Measurements from ENCODE around the gene THRB. TPM values are rescaled to one million over a fixed set of nuclear protein-coding genes. Genes with fewer than 3 reads are reported as not detected.

The THRB gene
- total RNA-seq, 2 donors from 2014 or later: 6.7 to 6.9 TPM

- WGBS, 2 donors: 22 to 24% methylated on average over 2 of the region's 2 CpGs
- ATAC-seq: peak; percentile 62
- TF ChIP-seq POLR2A (IDR thresholded peaks at IDR 0.05) (no peak), CTCF (IDR thresholded peaks at IDR 0.05) (no peak)
These were observed 221.8 kb downstream of the THRB start for GRCh38 chr3:24272875-24273274.

GRCh38 chr3:24272408-24272807, 222.2 kb downstream of the THRB start:
- no peak for ATAC-seq
- Histone ChIP-seq H3K27ac (no peak overlapping the region), H3K27me3 (no peaks in the 10 kb centered on the region), H3K4me1 (peaks cover 19% of the 10 kb centered on the region), H3K36me3 (replicated peaks in 1 of 2; ENCODE audit: insufficient read depth in 1 of 2, low read depth in 2 of 2) (no peaks in the 10 kb centered on the region), H3K9me3 (no peaks in the 10 kb centered on the region), H3K4me3 (no peak overlapping the region)
- DNase-seq: no peak
- intact Hi-C loops (cut with DNase I): no loop called here
- TF ChIP-seq CTCF (IDR thresholded peaks at IDR 0.05): no peak
- no peak for TF ChIP-seq POLR2A (IDR thresholded peaks at IDR 0.05)

More at GRCh38 chr3:24272875-24273274, 221.8 kb downstream of the THRB start:
- no peaks in the 10 kb centered on the region for H3K9me3 ChIP-seq
- H3K27ac ChIP-seq: peak overlapping the region in 2 of 4 donors; percentile 36 to 50
- H3K4me3 ChIP-seq: no peak overlapping the region
- no peaks in the 10 kb centered on the region for H3K36me3 ChIP-seq (replicated peaks in 1 of 2; ENCODE audit: insufficient read depth in 1 of 2, low read depth in 2 of 2)
- intact Hi-C loops (cut with DNase I): no loop called here
- H3K4me1 ChIP-seq: peaks cover 19% of the 10 kb centered on the region
- DNase-seq: no peak
- no peaks in the 10 kb centered on the region for H3K27me3 ChIP-seq

- Histone ChIP-seq H3K4me1 (peaks cover 19% of the 10 kb centered on the region), H3K27ac (no peak overlapping the region), H3K36me3 (replicated peaks in 1 of 2; ENCODE audit: insufficient read depth in 1 of 2, low read depth in 2 of 2) (no peaks in the 10 kb centered on the region), H3K4me3 (no peak overlapping the region), H3K9me3 (no peaks in the 10 kb centered on the region), H3K27me3 (no peaks in the 10 kb centered on the region)
- intact Hi-C loops (cut with DNase I): no loop called here
- ATAC-seq: no peak
- 72 to 75% methylated on average over 3 of the region's 3 CpGs for WGBS, 2 donors
- DNase-seq: no peak
- TF ChIP-seq POLR2A (IDR thresholded peaks at IDR 0.05) (no peak), CTCF (IDR thresholded peaks at IDR 0.05) (no peak)
These were observed 223.4 kb downstream of the THRB start for GRCh38 chr3:24271228-24271627.

- Histone ChIP-seq H3K36me3 (replicated peaks in 1 of 2; ENCODE audit: insufficient read depth in 1 of 2, low read depth in 2 of 2) (no peaks in the 10 kb centered on the region), H3K4me3 (no peak overlapping the region), H3K4me1 (peaks cover 19% of the 10 kb centered on the region), H3K9me3 (no peaks in the 10 kb centered on the region), H3K27ac (no peak overlapping the region), H3K27me3 (no peaks in the 10 kb centered on the region)
- intact Hi-C loops (cut with DNase I): no loop called here
- DNase-seq: no peak
- no peak for ATAC-seq
- no peak for TF ChIP-seq CTCF (IDR thresholded peaks at IDR 0.05)
- no peak for TF ChIP-seq POLR2A (IDR thresholded peaks at IDR 0.05)
- 80 to 87% methylated on average over 1 of the region's 1 CpG for WGBS, 2 donors
These were observed 223.9 kb downstream of the THRB start for GRCh38 chr3:24270744-24271143.

- WGBS, 2 donors: 83 to 86% methylated on average over 2 of the region's 2 CpGs
- no peak for DNase-seq
- Histone ChIP-seq H3K4me1 (peaks cover 19% of the 10 kb centered on the region), H3K27ac (no peak overlapping the region), H3K4me3 (no peak overlapping the region), H3K27me3 (no peaks in the 10 kb centered on the region), H3K9me3 (no peaks in the 10 kb centered on the region), H3K36me3 (replicated peaks in 1 of 2; ENCODE audit: insufficient read depth in 1 of 2, low read depth in 2 of 2) (no peaks in the 10 kb centered on the region)
- intact Hi-C loops (cut with DNase I): no loop called here
- no peak for ATAC-seq
- no peak for TF ChIP-seq CTCF (IDR thresholded peaks at IDR 0.05)
- TF ChIP-seq POLR2A (IDR thresholded peaks at IDR 0.05): no peak
These were observed 224.4 kb downstream of the THRB start for GRCh38 chr3:24270204-24270691.
